ENCODE results near the gene LAMA2.

LAMA2 gene

DNA sequence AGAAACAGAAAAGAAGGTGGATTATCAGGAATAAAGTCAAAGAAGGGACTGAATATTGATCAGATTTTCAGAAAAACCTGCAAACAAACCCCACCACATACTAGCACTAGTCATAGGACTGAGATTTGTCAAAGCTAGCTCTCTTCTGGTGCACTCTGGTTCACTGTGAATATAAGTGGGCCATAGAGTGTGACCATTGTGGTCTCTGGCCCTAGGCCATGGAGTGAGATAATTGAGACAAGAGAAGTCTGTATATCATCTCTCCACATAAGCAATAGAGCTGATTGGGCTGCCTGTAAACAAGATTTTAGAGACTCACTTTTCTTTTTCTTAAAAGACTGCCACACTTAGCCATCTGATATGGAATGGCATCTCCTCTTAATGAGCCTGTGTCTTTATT is 247.2 kb downstream of the LAMA2 start:
- no peaks in the 10 kb centered on the region for H3K4me1 ChIP-seq (ENCODE audit: insufficient read depth, low read length, severe bottlenecking)
- H4K20me1 ChIP-seq (ENCODE audit: insufficient read depth, low read length): no peaks in the 10 kb centered on the region
- H3K79me2 ChIP-seq (ENCODE audit: insufficient read depth, low read length): no peaks in the 10 kb centered on the region
- H3K27ac ChIP-seq (ENCODE audit: low read depth, low read length, poor library complexity, severe bottlenecking): no peak overlapping the region
- H3K9me3 ChIP-seq (ENCODE audit: low read length): no peaks in the 10 kb centered on the region
- H3K9ac ChIP-seq (ENCODE audit: low read length): no peak overlapping the region
- no peak overlapping the region for H3K4me2 ChIP-seq (ENCODE audit: low read length)
- H2AFZ ChIP-seq (ENCODE audit: low read length): no peak overlapping the region
- no peaks in the 10 kb centered on the region for H3K9me2 ChIP-seq (ENCODE audit: low read depth, low read length)
- no peaks in the 10 kb centered on the region for H3F3A ChIP-seq (ENCODE audit: insufficient read depth, low read length)
- no peak for TF ChIP-seq EZH2 (IDR thresholded peaks at IDR 0.05; ENCODE audit: borderline replicate concordance, low read length)
- TF ChIP-seq, protein P1, sequence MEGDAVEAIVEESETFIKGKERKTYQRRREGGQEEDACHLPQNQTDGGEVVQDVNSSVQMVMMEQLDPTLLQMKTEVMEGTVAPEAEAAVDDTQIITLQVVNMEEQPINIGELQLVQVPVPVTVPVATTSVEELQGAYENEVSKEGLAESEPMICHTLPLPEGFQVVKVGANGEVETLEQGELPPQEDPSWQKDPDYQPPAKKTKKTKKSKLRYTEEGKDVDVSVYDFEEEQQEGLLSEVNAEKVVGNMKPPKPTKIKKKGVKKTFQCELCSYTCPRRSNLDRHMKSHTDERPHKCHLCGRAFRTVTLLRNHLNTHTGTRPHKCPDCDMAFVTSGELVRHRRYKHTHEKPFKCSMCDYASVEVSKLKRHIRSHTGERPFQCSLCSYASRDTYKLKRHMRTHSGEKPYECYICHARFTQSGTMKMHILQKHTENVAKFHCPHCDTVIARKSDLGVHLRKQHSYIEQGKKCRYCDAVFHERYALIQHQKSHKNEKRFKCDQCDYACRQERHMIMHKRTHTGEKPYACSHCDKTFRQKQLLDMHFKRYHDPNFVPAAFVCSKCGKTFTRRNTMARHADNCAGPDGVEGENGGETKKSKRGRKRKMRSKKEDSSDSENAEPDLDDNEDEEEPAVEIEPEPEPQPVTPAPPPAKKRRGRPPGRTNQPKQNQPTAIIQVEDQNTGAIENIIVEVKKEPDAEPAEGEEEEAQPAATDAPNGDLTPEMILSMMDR (IDR thresholded peaks at IDR 0.05; ENCODE audit: low read length): no peak
- no peak overlapping the region for H3K4me3 ChIP-seq (ENCODE audit: low read depth, low read length, poor library complexity, severe bottlenecking)
- no peaks in the 10 kb centered on the region for H3K36me3 ChIP-seq (ENCODE audit: insufficient read depth, low read length)
- no peaks in the 10 kb centered on the region for H3K27me3 ChIP-seq (ENCODE audit: insufficient read depth, low read length)

DNA sequence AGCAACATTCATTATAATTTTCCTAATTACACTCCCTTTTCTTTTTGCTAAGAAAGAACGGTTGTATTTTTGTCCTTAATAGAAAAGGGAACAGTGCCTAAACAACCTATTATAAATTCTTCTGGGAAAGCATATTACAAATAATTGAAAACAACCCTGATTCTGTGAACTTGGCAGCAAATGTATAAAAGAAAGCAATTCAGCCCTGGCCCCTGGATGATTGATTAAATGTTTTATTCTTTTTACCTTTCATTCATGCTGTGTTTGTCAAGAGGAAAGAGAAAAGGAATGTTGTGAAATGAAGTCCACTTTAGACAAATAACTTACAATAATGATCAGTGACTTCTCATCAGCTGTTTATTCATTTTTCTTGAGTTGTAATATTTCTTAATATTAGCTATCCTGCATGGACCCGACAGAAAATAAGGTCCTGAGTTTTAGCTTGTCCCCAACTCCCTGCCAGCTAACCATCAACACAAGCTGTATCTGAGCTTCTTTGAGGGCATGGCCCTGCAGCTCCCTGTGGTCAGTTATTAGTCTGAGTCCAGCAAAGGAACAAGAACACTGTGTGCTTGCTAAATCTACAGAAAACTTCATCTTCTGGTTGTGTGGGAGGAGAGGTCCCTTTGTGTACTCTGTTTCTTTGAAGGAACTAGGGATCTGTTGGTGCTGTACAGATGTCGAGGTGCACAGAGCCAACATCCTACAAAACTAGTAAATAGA is 248.2 kb downstream of the LAMA2 start:
- H4K20me1 ChIP-seq (ENCODE audit: insufficient read depth, low read length): no peaks in the 10 kb centered on the region
- TF ChIP-seq, protein P1 (IDR thresholded peaks at IDR 0.05; ENCODE audit: low read length): no peak
- TF ChIP-seq EZH2 (IDR thresholded peaks at IDR 0.05; ENCODE audit: borderline replicate concordance, low read length): no peak
- no peaks in the 10 kb centered on the region for H3K9me2 ChIP-seq (ENCODE audit: low read depth, low read length)

DNA sequence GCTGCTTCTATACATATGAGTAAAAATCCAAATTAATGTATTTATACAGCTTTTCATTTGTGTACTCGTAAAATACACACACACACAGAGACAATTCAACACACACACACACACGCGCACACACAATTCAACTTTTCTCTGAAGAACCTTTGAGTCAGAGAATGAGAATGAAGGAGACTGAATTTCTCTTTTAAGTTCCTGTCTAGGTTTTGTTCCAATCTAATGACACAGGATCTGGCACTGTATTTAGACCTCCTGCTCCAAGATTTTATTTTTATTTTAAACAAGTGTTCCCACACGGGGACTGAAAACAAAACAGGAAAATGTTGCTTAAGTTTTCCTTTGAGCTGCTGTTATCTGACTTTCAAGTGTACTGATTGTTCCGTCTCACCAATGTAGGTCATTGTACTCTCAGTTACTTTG is 250.8 kb downstream of the LAMA2 start:
- no peak overlapping the region for H3K9ac ChIP-seq (ENCODE audit: low read length)
- H4K20me1 ChIP-seq (ENCODE audit: insufficient read depth, low read length): no peaks in the 10 kb centered on the region
- H3K27me3 ChIP-seq (ENCODE audit: insufficient read depth, low read length): no peaks in the 10 kb centered on the region
- H3F3A ChIP-seq (ENCODE audit: insufficient read depth, low read length): no peaks in the 10 kb centered on the region
- H3K9me3 ChIP-seq (ENCODE audit: low read length): no peaks in the 10 kb centered on the region
- H3K4me2 ChIP-seq (ENCODE audit: low read length): no peak overlapping the region
- no peaks in the 10 kb centered on the region for H3K36me3 ChIP-seq (ENCODE audit: insufficient read depth, low read length)
- H3K4me1 ChIP-seq (ENCODE audit: insufficient read depth, low read length, severe bottlenecking): no peaks in the 10 kb centered on the region
- no peak overlapping the region for H3K27ac ChIP-seq (ENCODE audit: low read depth, low read length, poor library complexity, severe bottlenecking)
- no peak for TF ChIP-seq EZH2 (IDR thresholded peaks at IDR 0.05; ENCODE audit: borderline replicate concordance, low read length)
- TF ChIP-seq, protein P1 (IDR thresholded peaks at IDR 0.05; ENCODE audit: low read length): no peak
- no peaks in the 10 kb centered on the region for H3K9me2 ChIP-seq (ENCODE audit: low read depth, low read length)
- no peak overlapping the region for H2AFZ ChIP-seq (ENCODE audit: low read length)
- H3K79me2 ChIP-seq (ENCODE audit: insufficient read depth, low read length): no peaks in the 10 kb centered on the region
- H3K4me3 ChIP-seq (ENCODE audit: low read depth, low read length, poor library complexity, severe bottlenecking): no peak overlapping the region

More for the DNA sequence above, 248.2 kb downstream of the LAMA2 start:
- no peak overlapping the region for H2AFZ ChIP-seq (ENCODE audit: low read length)
- no peak overlapping the region for H3K27ac ChIP-seq (ENCODE audit: low read depth, low read length, poor library complexity, severe bottlenecking)
- H3K4me2 ChIP-seq (ENCODE audit: low read length): no peak overlapping the region
- H3K79me2 ChIP-seq (ENCODE audit: insufficient read depth, low read length): no peaks in the 10 kb centered on the region
- H3K4me1 ChIP-seq (ENCODE audit: insufficient read depth, low read length, severe bottlenecking): no peaks in the 10 kb centered on the region
- no peak overlapping the region for H3K4me3 ChIP-seq (ENCODE audit: low read depth, low read length, poor library complexity, severe bottlenecking)
- no peaks in the 10 kb centered on the region for H3K9me3 ChIP-seq (ENCODE audit: low read length)
- no peaks in the 10 kb centered on the region for H3K36me3 ChIP-seq (ENCODE audit: insufficient read depth, low read length)
- H3F3A ChIP-seq (ENCODE audit: insufficient read depth, low read length): no peaks in the 10 kb centered on the region
- no peak overlapping the region for H3K9ac ChIP-seq (ENCODE audit: low read length)
- no peaks in the 10 kb centered on the region for H3K27me3 ChIP-seq (ENCODE audit: insufficient read depth, low read length)
